Activated CD8-positive, alpha-beta memory T cell treated with anti-CD3 and anti-CD28 coated beads for 4 hours (primary cell): ENCODE data around the gene NHLRC3.
"Not testable (repeated sequence)": the region's sequence is repeated elsewhere in the genome, so short reads cannot be mapped to it uniquely, and the experiment has no call there.

Source experiments
- DNase-seq, 2 donors: peaks; one replicate each; pipeline ENCODE4 v3.0.0-alpha.2; 2020; ENCODE audit warnings: low read depth in 2 of 2

The NHLRC3 gene

GRCh38 chr13:39044536-39044935, 6.3 kb downstream of the NHLRC3 start:
- no peak for DNase-seq

- DNase-seq: no peak
These were observed 9.3 kb downstream of the NHLRC3 start for GRCh38 chr13:39047560-39047959.

GRCh38 chr13:39048806-39049205, 10.6 kb downstream of the NHLRC3 start:
- no peak for DNase-seq

- no peak for DNase-seq
These were observed 11.0 kb downstream of the NHLRC3 start for GRCh38 chr13:39049274-39049673.

- DNase-seq: no peak
These were observed 12.9 kb downstream of the NHLRC3 start for GRCh38 chr13:39051157-39051556.

GRCh38 chr13:39052944-39053343, 14.7 kb downstream of the NHLRC3 start:
- no peak for DNase-seq

- DNase-seq: no peak
These were observed 15.9 kb downstream of the NHLRC3 start for GRCh38 chr13:39054112-39054511.

- DNase-seq: no peak
These were observed 17.8 kb downstream of the NHLRC3 start for GRCh38 chr13:39056018-39056417.

GRCh38 chr13:39058040-39058439, 19.8 kb downstream of the NHLRC3 start:
- no peak for DNase-seq

- DNase-seq: no peak
These were observed 23.7 kb downstream of the NHLRC3 start for GRCh38 chr13:39062004-39062403.

GRCh38 chr13:39072842-39073241, 34.6 kb downstream of the NHLRC3 start:
- DNase-seq: no peak

- DNase-seq: no peak
These were observed 35.7 kb downstream of the NHLRC3 start for GRCh38 chr13:39073983-39074382.

- DNase-seq: not testable (repeated sequence)
These were observed 48.1 kb downstream of the NHLRC3 start for GRCh38 chr13:39086251-39086945.

GRCh38 chr13:39091586-39091985, 53.3 kb downstream of the NHLRC3 start:
- no peak for DNase-seq

GRCh38 chr13:39095500-39095899, 57.2 kb downstream of the NHLRC3 start:
- DNase-seq: peak in 1 of 2 donors; percentile 0

- DNase-seq: no peak
These were observed 61.0 kb downstream of the NHLRC3 start for GRCh38 chr13:39099231-39099630.
